HG03045 (cell line): ENCODE measurements around the gene INO80E.
A peak's percentile ranks its signal among the peaks of the same experiment; 100 is the strongest.
"Not testable (repeated sequence)": the region's sequence is repeated elsewhere in the genome, so short reads cannot be mapped to it uniquely, and the experiment has no call there.

Experiments
- ATAC-seq: cut with Tn5 transposase; IDR thresholded peaks from one replicate; pipeline ENCODE4 v1.9.1; 2021; ENCODE audit warnings: mild to moderate bottlenecking, moderate library complexity; ENCODE audit not compliant: unreplicated experiment

INO80E gene

DNA sequence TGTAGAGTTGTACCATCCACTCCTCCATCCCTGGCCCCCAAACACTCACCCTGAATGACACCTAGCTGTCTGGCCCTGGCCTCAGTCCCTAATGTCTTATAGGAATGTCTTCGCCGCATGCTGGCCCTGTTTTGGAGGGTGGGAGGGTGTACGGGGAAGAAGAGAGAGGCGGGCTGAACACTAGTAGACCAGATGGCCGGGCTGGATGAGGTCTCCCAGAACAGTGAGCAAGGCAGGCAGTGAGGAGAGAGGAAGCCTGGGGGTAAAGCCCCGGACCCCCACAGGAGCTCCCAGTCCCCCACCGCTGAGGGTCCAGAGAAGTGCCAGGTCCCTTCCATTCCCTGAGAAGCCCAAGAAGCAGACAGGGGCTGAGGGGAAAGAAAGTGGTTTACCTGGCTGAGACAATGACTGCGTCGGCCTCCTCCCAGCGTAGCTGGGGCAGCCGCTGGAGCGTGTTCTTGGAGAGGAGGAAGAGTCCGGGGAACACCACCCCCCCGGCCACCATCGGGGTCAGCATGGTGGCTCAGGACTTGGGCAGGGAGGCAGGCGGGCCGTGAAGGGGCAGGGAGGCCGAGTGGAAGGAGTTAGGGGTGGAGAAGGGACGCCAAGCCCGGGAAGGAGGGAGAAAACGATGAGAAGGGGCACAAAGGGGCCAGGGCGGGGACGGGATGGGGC, 34.1 kb downstream of the INO80E start:
- ATAC-seq: no peak

- ATAC-seq: no peak
Measured at GRCh38 chr16:30030841-30031413, 34.9 kb downstream of the INO80E start, which contains the start of gene TLCD3B. TLCD3B (minus strand) TSS chr16:30031271; CDS start chr16:30030527, 744 bp downstream.

DNA sequence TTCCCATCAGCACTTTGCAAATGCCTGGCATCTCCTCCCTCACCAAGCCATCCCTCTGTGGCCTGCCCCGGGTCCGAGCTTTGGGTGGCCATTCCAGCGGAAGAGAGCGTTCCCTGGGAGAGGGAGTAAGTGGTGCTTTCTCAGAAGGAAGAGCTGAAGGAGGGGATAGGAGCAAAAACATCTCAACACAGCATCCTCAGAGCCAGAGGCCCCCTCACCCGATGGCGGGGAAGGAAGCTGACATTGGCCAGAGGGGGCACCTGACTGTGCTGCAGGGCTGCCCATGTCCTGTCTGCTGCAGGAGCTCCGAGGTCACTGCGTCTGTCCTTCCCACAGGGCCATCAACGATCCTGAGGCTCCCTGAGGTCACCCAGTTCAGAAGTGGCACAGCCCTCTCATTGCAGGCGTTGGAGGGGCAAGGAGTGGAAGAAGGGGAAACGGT, 35.5 kb downstream of the INO80E start:
- no peak for ATAC-seq

GRCh38 chr16:30032083-30032819, 36.2 kb downstream of the INO80E start:
- ATAC-seq: no peak

DNA sequence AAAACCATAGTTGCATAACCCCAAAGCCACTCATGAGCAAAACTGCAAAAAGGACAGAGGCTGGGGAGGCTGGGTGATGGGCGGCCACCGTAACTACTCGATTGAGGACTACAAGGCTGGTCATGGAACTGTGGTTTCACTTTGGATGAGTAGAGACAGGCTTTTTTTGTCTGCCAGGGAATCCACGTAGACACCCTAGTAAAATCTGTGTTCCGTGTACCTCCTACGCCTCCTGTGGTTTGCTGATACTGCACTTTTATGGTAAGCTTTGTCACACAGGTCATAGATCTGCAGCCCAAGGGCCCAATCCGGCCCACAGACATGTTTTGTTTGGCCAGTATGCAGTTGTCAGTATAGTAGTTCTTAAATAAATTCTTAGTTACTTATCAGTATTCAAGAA, 37.2 kb downstream of the INO80E start:
- ATAC-seq: no peak

DNA sequence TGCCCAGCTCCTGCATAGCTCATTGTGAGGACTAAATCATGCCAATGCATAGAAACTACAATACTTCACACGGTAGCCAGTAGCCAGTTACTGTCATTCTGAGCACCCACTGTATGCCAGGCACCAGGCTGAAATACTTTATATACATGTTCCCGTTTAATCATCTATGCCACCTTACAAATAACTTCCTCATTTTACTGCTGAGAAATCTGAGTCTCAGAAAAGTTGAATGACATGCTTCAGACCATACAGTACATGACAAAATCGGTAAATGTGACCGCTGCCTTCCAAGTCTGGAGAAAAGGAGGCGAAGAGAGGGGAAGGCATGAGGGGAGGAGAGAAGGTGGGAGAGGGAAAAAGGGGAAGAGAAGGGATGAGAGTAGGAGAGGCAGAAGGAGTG, 44.2 kb downstream of the INO80E start:
- ATAC-seq: no peak

DNA sequence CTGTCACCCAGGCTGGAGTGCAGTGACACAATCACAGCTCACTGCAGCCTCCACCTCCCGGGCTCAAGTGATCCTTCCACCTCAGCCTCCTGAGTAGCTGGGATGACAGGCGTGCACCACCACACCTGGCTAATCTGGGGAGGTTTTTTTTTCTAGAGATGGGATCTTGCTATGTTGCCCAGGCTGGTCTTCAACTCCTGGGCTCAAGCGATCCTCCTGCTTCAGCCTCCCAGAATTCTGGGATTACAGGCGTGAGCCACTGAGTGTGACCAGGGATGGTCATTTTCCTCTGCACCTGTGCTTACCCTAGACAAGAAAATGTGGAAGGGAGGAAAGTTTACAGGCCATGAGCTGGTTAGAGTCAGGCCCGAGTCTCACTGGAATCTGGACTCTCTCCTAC, 44.6 kb downstream of the INO80E start:
- not testable (repeated sequence) for ATAC-seq

DNA sequence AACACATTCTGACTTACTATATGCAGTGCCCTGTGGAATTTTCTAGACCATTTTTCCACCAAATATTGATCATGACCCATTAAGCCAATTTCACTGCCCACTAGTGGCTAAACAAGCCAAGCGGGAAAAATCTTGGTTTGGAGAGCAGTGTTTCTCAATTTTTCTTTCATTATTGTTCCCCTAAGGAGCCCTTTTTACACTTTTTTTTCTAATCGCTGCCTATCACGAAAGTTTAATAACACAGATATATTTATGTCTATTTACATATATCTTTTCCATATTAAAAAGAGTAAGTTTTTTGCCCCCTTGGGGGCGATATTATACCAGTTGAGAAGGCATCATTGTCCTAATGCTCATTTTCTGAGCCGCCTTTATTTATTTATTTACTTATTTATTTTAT, 45.8 kb downstream of the INO80E start:
- ATAC-seq: no peak

GRCh38 chr16:30046178-30046577, 50.1 kb downstream of the INO80E start:
- ATAC-seq: no peak

DNA sequence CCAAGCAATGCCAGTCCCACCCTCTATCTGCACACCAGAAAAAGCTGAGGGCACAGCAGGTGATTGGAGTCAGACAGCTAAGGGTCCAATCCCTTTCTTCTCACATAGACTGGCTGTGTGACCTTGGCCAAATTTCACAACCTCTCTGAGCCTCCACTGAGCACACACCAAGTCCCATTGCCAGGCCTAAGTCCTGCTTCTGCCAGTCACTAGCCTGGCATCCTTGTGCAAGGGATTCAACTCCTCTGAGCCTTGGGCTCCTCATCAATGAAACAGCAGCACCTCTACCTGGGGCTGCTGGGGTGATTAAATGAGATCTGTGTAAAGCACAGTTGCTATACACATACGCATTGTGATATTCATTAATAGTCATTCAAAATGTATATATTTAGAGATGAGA, 50.5 kb downstream of the INO80E start:
- no peak for ATAC-seq

DNA sequence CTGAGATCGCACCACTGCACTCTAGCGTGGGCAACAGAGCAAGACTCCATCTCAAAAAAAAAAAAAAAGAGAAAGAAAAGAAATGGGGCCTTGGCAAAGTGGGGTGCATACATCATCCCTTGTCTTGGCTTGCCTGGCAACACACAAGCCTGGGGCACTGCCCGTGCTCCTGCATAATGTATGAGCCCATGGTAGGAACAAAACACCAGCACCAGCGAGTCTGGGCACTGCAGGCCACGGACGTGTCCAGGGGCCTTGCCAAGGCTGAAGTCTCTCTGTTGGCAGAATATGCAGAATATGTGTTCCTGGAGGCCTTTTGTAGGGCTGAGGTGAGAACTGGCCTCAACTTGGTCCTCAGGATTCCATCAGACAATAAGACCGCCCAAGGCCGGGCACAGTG, 53.8 kb downstream of the INO80E start:
- ATAC-seq: no peak

- ATAC-seq: no peak
Measured at GRCh38 chr16:30051518-30051917, 55.5 kb downstream of the INO80E start.

DNA sequence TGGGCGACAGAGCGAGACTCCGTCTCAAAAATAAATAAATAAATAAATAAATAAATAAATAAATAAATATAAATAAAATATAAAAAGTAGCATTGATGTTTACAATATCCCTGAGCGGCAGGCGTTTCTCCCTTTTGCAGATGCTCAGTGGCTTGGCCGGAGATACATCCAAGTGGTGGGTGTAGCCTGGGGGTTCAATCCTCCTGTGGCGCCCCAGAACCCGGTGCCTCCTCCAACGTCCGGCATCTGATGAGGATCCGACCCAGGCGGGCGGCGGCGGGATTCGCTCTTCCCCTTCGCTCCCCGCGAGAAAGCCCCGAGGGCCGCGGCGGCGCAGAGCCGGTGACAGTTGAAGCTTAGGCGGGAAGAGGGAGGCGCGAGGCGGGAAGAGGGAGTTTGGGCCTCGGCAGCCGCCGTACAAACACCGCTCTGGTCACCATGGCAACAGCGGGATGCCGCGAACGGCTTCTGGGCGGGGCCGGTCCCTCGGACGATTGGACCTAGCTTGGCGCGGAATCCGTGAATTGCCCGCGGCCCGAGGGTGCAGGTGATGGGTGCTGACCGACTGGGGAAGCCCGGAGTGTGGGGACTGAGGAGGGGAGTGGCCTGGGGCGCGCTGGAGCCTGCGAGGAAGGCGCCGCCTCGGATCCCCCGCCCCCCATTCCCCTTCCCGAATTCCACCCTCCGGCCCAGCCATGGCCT, 56.8 kb downstream of the INO80E start:
- ATAC-seq: peak; percentile 65

DNA sequence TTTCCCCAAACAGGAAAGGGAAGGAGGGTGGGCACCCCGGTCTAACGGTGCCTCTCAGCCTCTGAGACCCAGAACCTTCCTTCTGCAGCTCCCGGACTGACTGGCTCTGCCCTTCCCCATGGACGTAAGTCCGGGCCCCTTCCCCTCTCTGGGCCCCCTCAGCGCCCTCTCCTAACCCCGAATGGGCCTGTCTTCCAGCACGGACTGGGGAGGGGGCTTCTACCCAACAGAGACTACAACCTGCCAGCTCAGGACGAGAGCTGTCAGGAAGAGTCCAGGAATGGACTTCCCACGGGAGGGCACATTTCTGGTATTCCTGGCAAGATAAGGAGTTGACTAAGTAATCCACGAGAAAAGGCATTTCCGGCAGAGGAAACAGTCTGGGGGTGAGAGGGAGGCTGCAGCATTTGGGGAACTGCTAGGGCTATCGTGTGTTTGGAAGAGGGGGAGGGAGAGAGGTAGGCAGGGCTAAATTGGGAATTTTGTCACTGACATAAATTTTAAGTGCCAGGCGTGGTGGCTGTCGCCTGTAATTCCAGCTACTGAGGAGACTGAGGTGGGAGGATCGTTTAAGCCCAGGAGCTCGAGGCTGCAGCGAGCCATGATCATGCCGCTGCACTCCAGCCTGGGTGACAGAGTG, 57.5 kb downstream of the INO80E start:
- ATAC-seq: no peak

- ATAC-seq: no peak
Measured at GRCh38 chr16:30054451-30054850, 58.4 kb downstream of the INO80E start.

GRCh38 chr16:30054959-30055553, 59.0 kb downstream of the INO80E start:
- no peak for ATAC-seq
